GM19023 (cell line): ENCODE results near the gene GMDS.

Experiments
- ATAC-seq: cut with Tn5 transposase; IDR thresholded peaks from one replicate; pipeline ENCODE4 v1.9.1; 2021; ENCODE audit warnings: mild to moderate bottlenecking, moderate library complexity; ENCODE audit not compliant: unreplicated experiment

GMDS gene

GRCh38 chr6:1612299-1612973, 633.0 kb downstream of the GMDS start:
- ATAC-seq: no peak

GRCh38 chr6:1611572-1612298, 633.7 kb downstream of the GMDS start:
- no peak for ATAC-seq

DNA sequence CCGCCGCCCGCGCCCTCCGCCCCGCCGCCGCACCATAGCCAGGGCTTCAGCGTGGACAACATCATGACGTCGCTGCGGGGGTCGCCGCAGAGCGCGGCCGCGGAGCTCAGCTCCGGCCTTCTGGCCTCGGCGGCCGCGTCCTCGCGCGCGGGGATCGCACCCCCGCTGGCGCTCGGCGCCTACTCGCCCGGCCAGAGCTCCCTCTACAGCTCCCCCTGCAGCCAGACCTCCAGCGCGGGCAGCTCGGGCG, 634.2 kb downstream of the GMDS start:
- no peak for ATAC-seq

- ATAC-seq: peak; percentile 4
Measured at GRCh38 chr6:1610497-1611321, 634.7 kb downstream of the GMDS start.

DNA sequence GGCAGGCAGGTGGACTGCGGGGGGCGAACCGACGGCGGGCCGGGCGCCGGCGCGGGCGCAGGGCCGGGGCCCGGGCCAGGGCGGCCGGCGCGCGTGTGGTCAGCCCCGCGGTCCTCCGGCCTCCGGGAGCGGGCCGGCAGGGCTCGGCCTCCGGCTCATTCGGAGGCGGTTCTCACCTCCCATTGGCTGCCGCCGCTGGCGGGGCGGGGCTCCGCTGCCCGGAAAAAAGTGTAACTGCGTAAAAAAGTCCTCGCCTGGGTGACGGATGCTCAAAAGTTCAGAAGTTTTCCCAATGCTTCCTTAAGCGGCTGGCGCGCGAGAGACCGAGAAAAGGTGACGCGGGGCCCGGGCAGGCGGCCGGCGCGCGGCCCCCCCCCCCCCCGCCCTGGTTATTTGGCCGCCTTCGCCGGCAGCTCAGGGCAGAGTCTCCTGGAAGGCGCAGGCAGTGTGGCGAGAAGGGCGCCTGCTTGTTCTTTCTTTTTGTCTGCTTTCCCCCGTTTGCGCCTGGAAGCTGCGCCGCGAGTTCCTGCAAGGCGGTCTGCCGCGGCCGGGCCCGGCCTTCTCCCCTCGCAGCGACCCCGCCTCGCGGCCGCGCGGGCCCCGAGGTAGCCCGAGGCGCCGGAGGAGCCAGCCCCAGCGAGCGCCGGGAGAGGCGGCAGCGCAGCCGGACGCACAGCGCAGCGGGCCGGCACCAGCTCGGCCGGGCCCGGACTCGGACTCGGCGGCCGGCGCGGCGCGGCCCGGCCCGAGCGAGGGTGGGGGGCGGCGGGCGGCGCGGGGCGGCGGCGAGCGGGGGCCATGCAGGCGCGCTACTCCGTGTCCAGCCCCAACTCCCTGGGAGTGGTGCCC, 635.5 kb downstream of the GMDS start, which contains the start of gene FOXC1:
TSS of gene FOXC1 (plus strand) at position 268 of the 849 bp plus-strand sequence. CDS start at position 799, 531 bp downstream.
- peak; percentile 59 for ATAC-seq

- ATAC-seq: no peak
Measured at GRCh38 chr6:1609041-1609647, 636.3 kb downstream of the GMDS start.

DNA sequence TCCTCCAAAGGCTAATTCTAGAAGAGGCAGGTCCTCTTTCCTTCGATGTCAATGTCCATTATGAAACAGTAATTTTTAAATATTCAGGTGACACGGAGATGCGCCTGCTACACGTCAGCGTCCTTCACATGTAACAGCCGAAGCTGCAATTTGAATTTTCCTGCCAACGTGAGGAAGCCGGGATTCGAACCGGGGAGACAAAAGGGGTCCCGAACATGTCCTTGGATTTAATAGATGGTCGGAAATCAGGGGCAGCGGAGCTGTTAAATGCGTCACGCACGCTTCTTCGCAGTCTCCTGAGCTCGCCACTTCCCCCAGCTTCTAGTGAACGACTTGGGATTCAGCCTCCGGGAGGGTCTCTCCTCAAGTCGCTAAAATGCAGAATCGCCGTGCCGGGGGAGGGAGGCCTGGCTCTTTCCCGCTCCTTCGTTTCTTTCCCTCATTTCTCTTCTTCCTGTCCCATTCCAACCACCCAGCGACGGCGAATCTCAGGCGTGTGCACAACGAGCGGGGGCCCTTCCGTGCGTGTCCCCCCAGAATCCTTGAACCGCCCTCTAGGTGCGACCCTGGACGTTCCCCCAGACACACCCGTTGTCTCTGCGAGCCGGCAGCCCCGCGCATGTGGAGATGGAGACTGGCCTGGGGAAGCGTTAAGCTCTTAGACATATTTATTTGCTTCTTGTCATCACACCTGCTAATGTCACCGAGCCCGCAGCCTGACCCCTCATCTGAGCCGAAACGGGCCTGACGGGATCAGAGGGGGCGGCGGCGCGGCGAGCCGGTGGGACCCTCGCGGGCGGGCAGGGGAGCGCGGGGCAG, 637.0 kb downstream of the GMDS start:
- no peak for ATAC-seq

DNA sequence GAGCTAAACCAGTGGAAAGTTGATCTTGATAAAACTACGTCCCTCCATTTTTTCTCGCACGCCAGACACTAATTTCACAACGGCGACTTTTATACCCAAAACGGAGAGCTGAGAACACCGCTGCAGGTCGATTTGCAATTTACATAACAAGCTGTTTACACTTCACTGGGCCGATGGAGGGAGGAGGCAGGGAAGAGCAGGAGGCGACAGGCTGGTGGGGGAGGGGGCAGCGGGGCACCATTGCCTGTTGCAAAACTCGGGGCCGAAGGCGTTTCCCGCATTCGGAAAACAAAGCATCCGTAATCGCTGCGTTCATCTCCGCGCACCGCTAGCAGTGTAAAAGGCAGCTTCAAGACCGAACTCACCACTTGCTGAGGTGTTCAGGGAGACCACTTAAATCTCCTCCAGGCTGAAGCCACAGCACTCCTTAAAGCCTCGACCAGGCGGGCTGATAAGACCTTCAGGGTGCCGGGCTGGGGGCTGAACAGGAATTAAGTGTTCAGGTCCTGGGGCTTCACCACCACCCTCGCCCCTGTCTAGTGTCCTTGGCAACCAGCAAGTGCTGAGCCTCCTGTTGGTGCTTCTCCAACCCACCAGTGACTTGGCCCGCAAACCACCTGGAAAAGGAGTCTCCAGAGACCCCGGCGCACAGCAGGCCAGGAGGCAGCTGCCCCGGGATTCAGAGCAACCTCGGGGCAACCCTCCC, 637.7 kb downstream of the GMDS start:
- ATAC-seq: no peak

GRCh38 chr6:1606780-1607515, 638.5 kb downstream of the GMDS start:
- ATAC-seq: no peak

DNA sequence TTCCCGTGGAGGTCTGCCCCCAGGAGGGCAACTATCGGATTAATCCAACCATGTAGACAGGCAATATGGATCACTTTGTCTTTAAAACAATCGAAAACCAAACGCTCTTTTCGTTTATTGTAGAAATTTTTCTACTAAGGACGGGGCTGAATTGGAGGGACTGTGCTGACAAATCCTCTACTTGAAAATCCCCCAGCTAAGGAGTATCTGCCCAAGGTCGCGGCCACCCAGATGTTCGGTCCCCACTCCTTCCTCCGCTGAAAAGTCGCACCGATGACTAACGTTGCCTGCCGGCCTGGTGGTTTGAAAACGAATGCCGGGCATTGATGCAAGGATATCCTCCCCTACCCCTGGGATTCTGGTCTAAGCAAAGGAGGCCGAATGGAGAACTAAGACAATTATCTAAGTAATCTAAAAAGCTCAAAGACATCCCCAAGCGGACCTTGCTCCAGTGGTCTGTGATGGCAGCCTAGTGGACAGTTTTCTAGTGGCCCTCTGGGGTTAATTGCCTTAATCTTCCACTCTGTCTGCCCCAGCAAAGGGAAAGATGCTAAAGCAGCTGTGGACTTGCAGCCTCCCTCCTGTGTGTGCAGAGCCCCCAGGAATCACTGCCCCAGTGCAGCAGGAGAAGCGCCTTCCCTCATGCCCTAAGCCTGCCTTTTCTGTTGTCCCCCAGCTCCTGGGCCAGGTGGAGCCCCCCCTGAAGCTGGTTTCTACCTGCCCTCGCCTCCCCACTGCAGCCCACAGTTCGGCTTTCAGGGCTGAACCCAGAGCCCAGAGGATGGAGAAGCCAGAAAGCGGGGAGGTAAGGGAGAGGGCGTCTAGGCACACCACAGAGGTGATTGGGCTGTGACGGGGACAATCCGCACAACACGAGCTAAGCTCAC, 639.3 kb downstream of the GMDS start:
- ATAC-seq: no peak

DNA sequence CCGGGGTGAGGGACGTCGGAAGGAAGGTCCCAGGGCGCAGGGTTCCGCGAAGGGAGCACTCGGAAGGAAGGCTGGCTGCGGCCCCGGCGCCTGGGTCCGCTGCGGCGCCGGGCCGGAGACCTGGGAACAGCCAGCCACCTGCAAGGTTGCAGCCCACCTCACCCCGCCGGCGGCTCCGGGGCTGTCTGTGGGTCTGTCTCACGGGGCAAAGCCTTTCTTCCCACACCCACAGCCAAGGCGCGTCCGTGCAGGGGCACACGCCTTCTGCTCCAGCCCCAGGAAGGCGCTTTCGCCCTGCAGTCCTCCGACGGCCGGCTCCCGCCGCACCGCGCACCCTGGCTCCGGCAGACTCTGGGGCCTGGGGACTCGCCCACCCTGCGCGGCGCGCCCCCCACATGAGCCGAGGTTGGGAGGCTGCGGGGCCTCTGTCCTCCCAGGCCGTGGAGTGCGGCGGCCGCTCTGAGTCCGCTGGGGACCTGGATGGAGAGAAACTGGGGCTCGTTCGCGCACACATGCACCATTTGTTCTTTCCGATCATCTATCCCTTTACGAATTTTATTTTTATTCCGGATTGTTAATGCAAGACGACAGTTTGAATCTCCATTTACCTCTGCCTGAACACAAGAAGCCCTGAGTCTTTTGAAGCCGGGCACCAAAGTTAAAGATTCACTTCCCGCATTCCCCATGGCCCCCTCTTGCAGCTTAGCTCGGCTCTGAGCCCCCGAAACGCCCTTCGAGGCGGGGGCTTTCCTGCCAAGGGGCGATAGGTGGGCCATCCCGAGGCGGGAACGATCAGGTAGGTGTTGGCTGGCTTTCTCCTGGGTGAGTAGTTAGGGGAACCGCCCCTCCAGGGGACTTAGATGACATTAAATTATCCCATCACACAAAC, 640.2 kb downstream of the GMDS start:
- ATAC-seq: no peak

DNA sequence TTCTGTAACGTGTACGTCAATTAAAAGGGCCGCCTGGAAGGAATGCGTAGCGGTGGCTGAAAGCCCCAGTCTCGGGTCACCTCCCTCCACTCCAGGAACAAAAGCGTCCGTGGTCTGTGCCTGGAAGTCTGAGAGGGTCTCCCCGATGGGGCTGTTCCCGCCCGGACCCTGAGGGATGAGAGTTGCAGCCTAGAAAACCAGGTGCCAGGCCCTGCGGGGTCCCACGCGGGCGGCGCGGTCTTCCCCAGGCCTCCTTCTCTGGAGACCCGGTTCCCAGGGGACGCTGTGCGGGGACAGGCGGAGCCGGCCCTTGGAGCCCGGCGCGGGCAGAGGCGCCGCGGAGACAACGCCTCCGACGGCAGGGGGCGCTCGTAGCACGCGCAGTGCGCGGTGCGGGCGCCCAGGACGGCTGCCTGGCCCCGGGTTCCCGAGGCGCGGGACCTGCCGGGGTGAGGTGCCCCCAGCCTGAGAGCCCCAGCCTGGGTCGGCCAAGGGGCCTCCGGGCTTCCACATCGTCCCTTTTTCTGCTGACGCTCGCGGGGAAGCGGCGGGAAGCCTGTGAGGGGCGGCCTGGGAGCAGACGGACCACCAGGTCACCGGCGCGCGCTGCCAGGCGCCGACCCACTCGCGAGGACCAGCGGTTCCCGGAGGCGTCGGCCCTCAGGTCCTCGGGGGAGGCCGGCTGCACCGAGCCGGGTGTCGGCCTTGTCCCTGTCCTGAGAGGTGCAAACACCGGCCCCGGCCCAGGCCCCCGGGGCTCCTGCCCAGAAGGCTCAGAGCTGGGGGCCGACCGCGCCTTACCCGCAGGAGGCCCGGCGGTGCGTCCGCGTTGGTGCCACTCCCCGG, 641.0 kb downstream of the GMDS start:
- ATAC-seq: peak; percentile 46

DNA sequence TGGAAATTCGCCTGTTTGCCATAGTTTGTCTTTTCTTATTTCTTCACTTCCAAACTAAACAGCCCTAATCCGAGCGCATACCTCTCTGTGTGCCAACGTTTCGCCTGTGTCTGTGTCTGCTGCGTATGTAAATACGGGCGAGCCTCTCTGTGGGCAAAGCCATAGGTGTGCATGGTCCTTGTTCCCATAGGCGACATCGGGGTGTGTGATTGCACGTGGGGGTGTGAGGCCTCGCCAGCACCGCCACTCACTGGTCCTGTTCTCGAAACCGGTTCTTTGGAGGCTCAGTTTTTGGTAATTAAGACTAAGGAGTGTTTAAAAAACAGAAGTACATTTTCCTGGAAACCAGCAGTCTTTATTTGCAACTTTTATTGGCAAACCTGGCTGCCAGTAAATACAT, 641.7 kb downstream of the GMDS start:
- ATAC-seq: no peak

DNA sequence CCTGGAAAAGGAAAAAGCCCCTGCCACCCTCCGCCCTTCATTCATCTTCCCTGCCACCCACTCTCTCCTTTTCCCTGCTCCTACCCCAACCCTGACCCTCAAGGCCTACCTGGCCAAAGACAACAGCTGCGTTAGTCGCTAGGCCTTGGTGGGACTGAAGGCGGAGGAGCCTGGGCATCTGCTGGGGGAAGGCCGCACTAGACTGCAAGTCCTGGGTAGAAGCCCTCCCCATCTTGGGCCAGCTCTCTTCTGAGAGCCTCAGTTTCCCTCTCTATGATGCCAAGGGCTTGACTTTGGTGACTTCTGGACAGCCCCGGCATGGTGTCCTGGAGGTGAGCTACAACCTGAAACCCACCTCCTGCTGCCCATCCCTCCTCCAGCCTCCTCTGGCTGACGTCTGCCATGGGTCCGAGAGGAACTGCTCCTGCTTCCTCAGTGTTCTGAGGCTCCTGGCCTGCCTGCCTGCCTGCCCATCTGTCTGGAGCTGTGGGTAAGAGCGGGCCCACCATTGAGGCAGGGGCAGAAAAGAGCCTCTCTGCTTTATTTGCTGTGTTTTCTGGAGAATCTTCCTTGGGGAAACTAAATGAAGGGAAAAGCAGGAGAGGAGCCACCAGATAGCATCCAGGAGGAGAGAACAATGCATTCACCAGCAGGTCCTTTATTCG, 643.2 kb downstream of the GMDS start:
- no peak for ATAC-seq
